Ovary (tissue), 9 donors: ENCODE data around the gene MIPEP. TPM values are rescaled to one million over a fixed set of nuclear protein-coding genes. Genes with fewer than 3 reads are reported as not detected.

Experiments
- DNase-seq, 5 donors: peaks; one replicate each; pipeline ENCODE4 v3.0.0-alpha.2; 2019 to 2020
- H3K27ac ChIP-seq, 2 donors: fragments of 200-600 bp; one replicate each; pipeline versions ENCODE4 v1.5.1 to v1.8.0; 2019 to 2022
- H3K27me3 ChIP-seq: fragments of 200-600 bp; one replicate; pipeline ENCODE4 v1.8.0; 2022
- H3K36me3 ChIP-seq: fragments of 200-600 bp; sonication (generic); one replicate; pipeline ENCODE4 v1.5.1; 2019
- H3K4me1 ChIP-seq: one replicate; pipeline ENCODE4 v1.8.1; 2013; ENCODE audit warnings: mild to moderate bottlenecking, moderate library complexity; ENCODE audit not compliant: insufficient read depth
- H3K4me3 ChIP-seq: fragments of 200-600 bp; sonication (generic); one replicate; pipeline ENCODE4 v1.5.1; 2017
- H3K9me3 ChIP-seq, 2 donors: fragments of 200-600 bp in 1 of 2; sonication (generic) in 1 of 2; one replicate each; pipeline versions ENCODE4 v1.5.1 to v1.8.1; 2013 to 2019; ENCODE audit warnings: mild to moderate bottlenecking in 1 of 2, moderate library complexity in 1 of 2
- CTCF ChIP-seq, 3 donors: fragments of 450-650 bp in 2 of 3; fragments of 200-600 bp in 1 of 3; IDR thresholded peaks; one replicate each; pipeline versions ENCODE4 v1.5.1 to v1.8.0; 2016 to 2022; ENCODE audit warnings: antibody characterized with exemption in 3 of 3, mild to moderate bottlenecking in 1 of 3
- EP300 ChIP-seq: sonication (generic); formaldehyde crosslinking; IDR thresholded peaks from one replicate; pipeline ENCODE4 v1.6.1; 2017; ENCODE audit warnings: antibody characterized with exemption
- POLR2A ChIP-seq: fragments of 450-650 bp; IDR thresholded peaks from one replicate; pipeline ENCODE4 v1.6.1; 2017; ENCODE audit warnings: antibody characterized with exemption, mild to moderate bottlenecking, moderate library complexity
- WGBS, 3 donors: extraction: QIAGEN DNeasy Blood & Tissue Kit in 1 of 3; methylation state at CpG; one replicate each; pipeline versions ENCODE4 v1.1.5 to v1.1.7; 2013 to 2017; 5-methylcytosine and 5-hydroxymethylcytosine counted together
- intact Hi-C, 4 donors: fragments of 100-400 bp; cut with DNase I; formaldehyde crosslinking; loops; one replicate each; pipeline versions ENCODE4 v1.11.0 to v1.15.1; 2022 to 2023
- polyA plus RNA-seq, 2 donors: library from polyadenylated mRNA; stranded (reverse); fragments of 200-250 nt in 1 of 2; fragments of 350-450 nt in 1 of 2; fragmentation: Illumina TruSeq in 1 of 2; extraction: RNeasy Lipid Tissue Mini Kit (QIAGEN cat#74804) in 1 of 2; gene quantifications; one replicate each; pipeline ENCODE4 v1.2.3, GENCODE V29; 2013 to 2014
- total RNA-seq, 7 donors: library from RNA; depleted of rRNA in 2 of 7; stranded (reverse); fragments of >200 nt in 2 of 7; fragmentation: NEBNext Ultra II Directional in 3 of 7; extraction: Animal tissue kit (Norgen Biotek cat#: 25700) in 3 of 7; gene quantifications; one replicate each; pipeline versions ENCODE4 v1.1.0 to v1.2.4, GENCODE V29; 2016 to 2023
- donor health status: DM: no; HTN: no; CAD: no; lungs with moderate emphysema.
- donor health status: DM: no; HTN: no; CAD: no.
- donor health status: Bipolar disorder and iron deficiency.
- donor health status: DM: yes; HTN: yes; CAD: no.
- donor health status: DM: no; HTN: no; CAD: no.
- donor health status: DM: yes; HTN: yes; CAD: no.

Gene MIPEP
- total and polyA plus RNA-seq, 9 donors, result 7.1 to 18.8 (median 12.9) TPM

GRCh38 chr13:23804166-23804565, 85.0 kb downstream of the MIPEP start:
- TF ChIP-seq CTCF (IDR thresholded peaks at IDR 0.05) (no peak), EP300 (no peak), POLR2A (no peak)
- WGBS, 3 donors, result 55 to 60% (median 59%) methylated on average over 1 of the region's 1 CpG
- intact Hi-C loops, result no loop called here

DNA sequence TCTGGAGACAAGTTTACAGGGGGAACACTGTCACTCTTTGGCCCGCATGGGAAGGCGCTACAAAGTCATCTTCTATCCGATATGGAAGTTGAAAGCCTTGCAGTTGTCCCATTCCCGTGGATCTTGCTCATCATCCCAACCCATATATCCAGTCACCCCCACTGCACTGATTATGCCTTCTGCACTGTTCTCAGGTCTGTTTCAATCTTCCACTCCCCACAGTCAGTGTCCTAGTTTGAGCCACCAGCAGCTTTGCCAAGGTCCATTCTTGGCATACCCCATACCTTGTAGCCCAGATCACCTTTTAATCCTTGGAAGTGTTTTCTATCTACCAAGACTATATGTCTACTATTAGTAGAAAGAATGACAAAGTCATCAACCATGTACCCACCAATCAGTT, 88.1 kb downstream of the MIPEP start:
- intact Hi-C loops, result no loop called here
- Histone ChIP-seq H3K27ac (no peak overlapping the region), H3K36me3 (no peaks in the 10 kb centered on the region), H3K4me1 (no peaks in the 10 kb centered on the region), H3K9me3 (no peaks in the 10 kb centered on the region), H3K27me3 (no peaks in the 10 kb centered on the region), H3K4me3 (no peak overlapping the region)
- DNase-seq, result no peak
- WGBS, 3 donors, result 91 to 98% (median 97%) methylated on average over 4 of the region's 4 CpGs
- TF ChIP-seq POLR2A, result no peak
- no peak for TF ChIP-seq EP300
- no peak for TF ChIP-seq CTCF (IDR thresholded peaks at IDR 0.05)

More at GRCh38 chr13:23804166-23804565, 85.0 kb downstream of the MIPEP start:
- H3K36me3 ChIP-seq, result no peaks in the 10 kb centered on the region
- H3K4me1 ChIP-seq, result no peaks in the 10 kb centered on the region
- no peak for DNase-seq
- H3K4me3 ChIP-seq, result no peak overlapping the region
- no peaks in the 10 kb centered on the region for H3K9me3 ChIP-seq
- H3K27ac ChIP-seq, result no peak overlapping the region
- H3K27me3 ChIP-seq, result no peaks in the 10 kb centered on the region

GRCh38 chr13:23799945-23800344, 89.3 kb downstream of the MIPEP start:
- Histone ChIP-seq H3K9me3 (no peaks in the 10 kb centered on the region), H3K4me1 (peaks cover 1% of the 10 kb centered on the region), H3K36me3 (no peaks in the 10 kb centered on the region), H3K27me3 (no peaks in the 10 kb centered on the region), H3K4me3 (no peak overlapping the region), H3K27ac (no peak overlapping the region)
- no peak for DNase-seq
- intact Hi-C loops, result no loop called here
- TF ChIP-seq POLR2A, result no peak
- no peak for TF ChIP-seq CTCF (IDR thresholded peaks at IDR 0.05)
- no peak for TF ChIP-seq EP300
- WGBS, 3 donors, result 8 to 23% (median 10%) methylated on average over 1 of the region's 1 CpG

- no peaks in the 10 kb centered on the region for H3K36me3 ChIP-seq
- H3K9me3 ChIP-seq, result no peaks in the 10 kb centered on the region
- no peak for TF ChIP-seq EP300
- no peak for TF ChIP-seq CTCF (IDR thresholded peaks at IDR 0.05)
- no peak for TF ChIP-seq POLR2A
- H3K4me1 ChIP-seq, result peaks cover 1% of the 10 kb centered on the region
- H3K4me3 ChIP-seq, result no peak overlapping the region
- no peak for DNase-seq
- intact Hi-C loops, result no loop called here
- H3K27ac ChIP-seq, result no peak overlapping the region
- H3K27me3 ChIP-seq, result no peaks in the 10 kb centered on the region
- WGBS, 3 donors, result 95 to 98% (median 97%) methylated on average over 5 of the region's 5 CpGs
Measured at GRCh38 chr13:23797276-23797903, 91.8 kb downstream of the MIPEP start.
